NCI-H2227 (cell line): Measurements from ENCODE around the gene UBQLN3.
A peak's percentile ranks its signal among the peaks of the same experiment; 100 is the strongest.

Experiments used
- DNase-seq: peaks from one replicate; lab custom pipeline; 2025; ENCODE audit not compliant: unreplicated experiment; lab: John Stamatoyannopoulos, UW

Gene UBQLN3

GRCh38 chr11:5507177-5507932 is 2.4 kb downstream of the UBQLN3 start:
- DNase-seq, result no peak

GRCh38 chr11:5505363-5506048 is 4.3 kb downstream of the UBQLN3 start:
- DNase-seq, result no peak

- DNase-seq, result no peak
Observed at GRCh38 chr11:5504403-5504921, 5.3 kb downstream of the UBQLN3 start.

GRCh38 chr11:5500393-5500801 is 9.4 kb downstream of the UBQLN3 start:
- no peak for DNase-seq

- no peak for DNase-seq
Observed at GRCh38 chr11:5499671-5500070, 10.1 kb downstream of the UBQLN3 start.

- DNase-seq, result no peak
Observed at GRCh38 chr11:5489576-5490357, 20.0 kb downstream of the UBQLN3 start.

- DNase-seq, result no peak
Observed at GRCh38 chr11:5488798-5489399, 20.9 kb downstream of the UBQLN3 start.

- no peak for DNase-seq
Observed at GRCh38 chr11:5488385-5488784, 21.4 kb downstream of the UBQLN3 start, which contains the start of gene OR52D1. TSS of gene OR52D1 (plus strand) at chr11:5488685. CDS start at chr11:5488707, 22 bp downstream.

GRCh38 chr11:5486421-5486820 is 23.3 kb downstream of the UBQLN3 start:
- no peak for DNase-seq

- no peak for DNase-seq
Observed at GRCh38 chr11:5486003-5486402, 23.8 kb downstream of the UBQLN3 start.

GRCh38 chr11:5476186-5476819 is 33.5 kb downstream of the UBQLN3 start:
- peak; percentile 40 for DNase-seq

GRCh38 chr11:5473921-5474320 is 35.8 kb downstream of the UBQLN3 start:
- no peak for DNase-seq

GRCh38 chr11:5467527-5467926 is 42.2 kb downstream of the UBQLN3 start:
- DNase-seq, result no peak

GRCh38 chr11:5460983-5461621 is 48.7 kb downstream of the UBQLN3 start:
- no peak for DNase-seq
